Measurements from ENCODE around the gene COL17A1.

DNA sequence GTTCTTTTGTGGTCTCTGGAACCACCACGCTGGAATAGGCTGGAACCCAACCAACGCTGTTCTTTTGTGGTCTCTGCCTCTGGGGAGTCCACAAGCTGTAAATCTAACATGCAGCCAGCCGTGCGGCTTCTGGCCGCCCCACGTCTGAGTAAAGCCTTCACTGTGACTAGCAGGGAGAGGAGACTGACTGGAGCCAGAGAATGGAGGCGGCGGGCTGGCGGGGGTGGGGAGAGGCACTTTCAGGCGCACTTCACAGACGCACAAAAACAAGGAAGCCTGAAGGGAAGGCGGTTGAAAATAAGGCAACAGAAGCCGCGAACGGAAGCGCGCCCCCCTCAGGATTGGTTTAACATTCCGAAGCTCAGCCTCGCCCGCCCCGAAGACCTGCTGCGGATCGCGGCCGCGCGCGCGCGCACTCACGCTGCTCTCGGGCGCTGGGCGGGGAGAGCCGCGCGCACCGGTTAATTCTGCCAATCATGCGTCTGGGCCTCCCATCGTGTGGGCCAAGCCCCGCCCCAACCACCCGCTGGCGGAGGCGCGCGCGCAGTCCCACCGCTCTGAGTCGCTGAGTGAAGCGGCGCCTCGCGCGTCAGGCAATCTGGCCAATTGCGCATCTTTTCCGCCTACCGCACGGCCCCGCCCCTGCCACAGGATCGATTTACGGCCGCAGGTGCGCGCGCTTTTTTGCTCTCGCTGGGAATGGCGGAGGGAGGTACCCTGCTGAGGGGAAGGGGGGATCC lies 36.0 kb upstream of the COL17A1 start, which contains the start of gene SFR1:
- TF ChIP-seq, protein P1, sequence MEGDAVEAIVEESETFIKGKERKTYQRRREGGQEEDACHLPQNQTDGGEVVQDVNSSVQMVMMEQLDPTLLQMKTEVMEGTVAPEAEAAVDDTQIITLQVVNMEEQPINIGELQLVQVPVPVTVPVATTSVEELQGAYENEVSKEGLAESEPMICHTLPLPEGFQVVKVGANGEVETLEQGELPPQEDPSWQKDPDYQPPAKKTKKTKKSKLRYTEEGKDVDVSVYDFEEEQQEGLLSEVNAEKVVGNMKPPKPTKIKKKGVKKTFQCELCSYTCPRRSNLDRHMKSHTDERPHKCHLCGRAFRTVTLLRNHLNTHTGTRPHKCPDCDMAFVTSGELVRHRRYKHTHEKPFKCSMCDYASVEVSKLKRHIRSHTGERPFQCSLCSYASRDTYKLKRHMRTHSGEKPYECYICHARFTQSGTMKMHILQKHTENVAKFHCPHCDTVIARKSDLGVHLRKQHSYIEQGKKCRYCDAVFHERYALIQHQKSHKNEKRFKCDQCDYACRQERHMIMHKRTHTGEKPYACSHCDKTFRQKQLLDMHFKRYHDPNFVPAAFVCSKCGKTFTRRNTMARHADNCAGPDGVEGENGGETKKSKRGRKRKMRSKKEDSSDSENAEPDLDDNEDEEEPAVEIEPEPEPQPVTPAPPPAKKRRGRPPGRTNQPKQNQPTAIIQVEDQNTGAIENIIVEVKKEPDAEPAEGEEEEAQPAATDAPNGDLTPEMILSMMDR (IDR thresholded peaks at IDR 0.05; ENCODE audit: insufficient read depth, low read length): peak; percentile 22
- TF ChIP-seq GABPA (IDR thresholded peaks at IDR 0.05; ENCODE audit: low read depth) (no peak), POLR2AphosphoS5 (IDR thresholded peaks at IDR 0.05; ENCODE audit: low read depth) (peak; percentile 94), SPI1 (IDR thresholded peaks at IDR 0.05; ENCODE audit: borderline replicate concordance, low read depth) (peak; percentile 72)
- TF ChIP-seq, protein P2, sequence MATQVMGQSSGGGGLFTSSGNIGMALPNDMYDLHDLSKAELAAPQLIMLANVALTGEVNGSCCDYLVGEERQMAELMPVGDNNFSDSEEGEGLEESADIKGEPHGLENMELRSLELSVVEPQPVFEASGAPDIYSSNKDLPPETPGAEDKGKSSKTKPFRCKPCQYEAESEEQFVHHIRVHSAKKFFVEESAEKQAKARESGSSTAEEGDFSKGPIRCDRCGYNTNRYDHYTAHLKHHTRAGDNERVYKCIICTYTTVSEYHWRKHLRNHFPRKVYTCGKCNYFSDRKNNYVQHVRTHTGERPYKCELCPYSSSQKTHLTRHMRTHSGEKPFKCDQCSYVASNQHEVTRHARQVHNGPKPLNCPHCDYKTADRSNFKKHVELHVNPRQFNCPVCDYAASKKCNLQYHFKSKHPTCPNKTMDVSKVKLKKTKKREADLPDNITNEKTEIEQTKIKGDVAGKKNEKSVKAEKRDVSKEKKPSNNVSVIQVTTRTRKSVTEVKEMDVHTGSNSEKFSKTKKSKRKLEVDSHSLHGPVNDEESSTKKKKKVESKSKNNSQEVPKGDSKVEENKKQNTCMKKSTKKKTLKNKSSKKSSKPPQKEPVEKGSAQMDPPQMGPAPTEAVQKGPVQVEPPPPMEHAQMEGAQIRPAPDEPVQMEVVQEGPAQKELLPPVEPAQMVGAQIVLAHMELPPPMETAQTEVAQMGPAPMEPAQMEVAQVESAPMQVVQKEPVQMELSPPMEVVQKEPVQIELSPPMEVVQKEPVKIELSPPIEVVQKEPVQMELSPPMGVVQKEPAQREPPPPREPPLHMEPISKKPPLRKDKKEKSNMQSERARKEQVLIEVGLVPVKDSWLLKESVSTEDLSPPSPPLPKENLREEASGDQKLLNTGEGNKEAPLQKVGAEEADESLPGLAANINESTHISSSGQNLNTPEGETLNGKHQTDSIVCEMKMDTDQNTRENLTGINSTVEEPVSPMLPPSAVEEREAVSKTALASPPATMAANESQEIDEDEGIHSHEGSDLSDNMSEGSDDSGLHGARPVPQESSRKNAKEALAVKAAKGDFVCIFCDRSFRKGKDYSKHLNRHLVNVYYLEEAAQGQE (IDR thresholded peaks at IDR 0.05; ENCODE audit: insufficient replicate concordance, low read depth): peak; percentile 71

All from HL-60 (cell line).